Myometrial cell (primary cell): ENCODE results near the gene TMEM42. TPM values are rescaled to one million over a fixed set of nuclear protein-coding genes. Genes with fewer than 3 reads are reported as not detected.

Source experiments
- total RNA-seq: library from RNA; depleted of rRNA; stranded (reverse); fragments of >200 nt; gene quantifications from 2 replicates; pipeline ENCODE4 v1.2.3, GENCODE V29; 2015

Gene TMEM42
- 19.6 and 34.6 TPM in 2 replicates for total RNA-seq

GRCh38 chr3:44861412-44862225 lies at the start of gene TMEM42:
TMEM42 (plus strand) TSS chr3:44861912; CDS start chr3:44861925, 13 bp downstream.

GRCh38 chr3:44874308-44874707 lies 12.6 kb downstream of the TMEM42 start, which contains the start of gene TGM4:
TGM4 (plus strand) TSS chr3:44874608; CDS start chr3:44874679, 71 bp downstream.

Other genes with a start within 250 kb of the TMEM42 start
- 5.8 and 8.7 TPM in 2 replicates for gene ZNF197, start 236.9 kb upstream of the TMEM42 start, total RNA-seq
- gene ZNF35, start 213.2 kb upstream of the TMEM42 start, total RNA-seq: 5.7 and 9.5 TPM in 2 replicates
- gene ZNF502, start 149.3 kb upstream of the TMEM42 start, total RNA-seq: 0.86 and 2.1 TPM in 2 replicates
- gene ZNF501, start 132.3 kb upstream of the TMEM42 start, total RNA-seq: 3.5 and 4.3 TPM in 2 replicates
- 13.3 and 16.8 TPM in 2 replicates for gene KIAA1143, start 100.3 kb upstream of the TMEM42 start, total RNA-seq
- 7.8 and 8.9 TPM in 2 replicates for gene KIF15, start 100.1 kb upstream of the TMEM42 start, total RNA-seq
- under 0.01 TPM in 1 of 2 replicates, not detected in the other for gene TGM4, start 12.7 kb downstream of the TMEM42 start, total RNA-seq
- 51.7 and 53.3 TPM in 2 replicates for gene ZDHHC3, start 114.3 kb downstream of the TMEM42 start, total RNA-seq
- gene EXOSC7, start 114.3 kb downstream of the TMEM42 start, total RNA-seq: 59.1 and 80.1 TPM in 2 replicates
- 2.3 and 7.2 TPM in 2 replicates for gene CLEC3B, start 164.4 kb downstream of the TMEM42 start, total RNA-seq